ENCODE measurements around the gene ASB7.
"Not testable (repeated sequence)": the region's sequence is repeated elsewhere in the genome, so short reads cannot be mapped to it uniquely, and the experiment has no call there.

ASB7 gene

DNA sequence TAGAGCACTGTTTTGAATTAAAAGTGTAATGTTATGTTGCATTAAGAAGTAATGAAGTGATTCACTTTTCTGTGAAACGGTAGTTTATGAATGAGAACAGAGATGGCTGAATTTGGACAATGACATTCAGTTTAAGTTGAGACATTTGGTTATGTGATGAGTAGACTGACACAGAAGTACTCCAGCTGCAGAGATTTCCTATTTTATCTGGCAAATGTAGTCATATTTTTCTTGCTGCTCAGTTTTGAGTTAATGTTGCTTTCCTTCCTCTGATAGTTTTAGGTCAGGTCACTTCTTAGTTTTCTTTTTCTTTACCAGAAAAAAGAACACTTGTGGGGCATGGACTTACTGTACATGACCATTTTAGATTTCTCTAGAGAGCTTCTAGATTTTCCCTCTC is 51.2 kb downstream of the ASB7 start:
- FAIRE-seq = no peak

DNA sequence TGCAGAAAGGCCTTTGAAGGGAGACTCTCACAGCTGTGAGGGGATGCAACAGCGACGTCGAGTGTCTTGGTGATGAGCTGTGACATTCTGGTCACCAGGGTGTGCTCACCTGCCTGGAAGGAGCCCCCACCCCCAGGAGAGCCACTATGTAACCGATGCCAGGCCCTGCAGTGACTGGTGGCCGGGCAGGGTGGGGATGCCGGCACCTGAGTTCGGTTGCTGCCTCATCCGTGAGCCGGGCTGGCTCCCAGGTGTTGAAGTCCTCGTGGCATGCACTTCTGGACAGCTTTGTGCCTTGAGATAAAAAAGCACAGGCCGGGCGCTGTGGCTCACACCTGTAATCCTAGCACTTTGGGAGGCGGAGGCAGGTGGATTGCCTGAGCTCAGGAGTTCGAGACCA is 56.5 kb downstream of the ASB7 start:
- FAIRE-seq = no peak

DNA sequence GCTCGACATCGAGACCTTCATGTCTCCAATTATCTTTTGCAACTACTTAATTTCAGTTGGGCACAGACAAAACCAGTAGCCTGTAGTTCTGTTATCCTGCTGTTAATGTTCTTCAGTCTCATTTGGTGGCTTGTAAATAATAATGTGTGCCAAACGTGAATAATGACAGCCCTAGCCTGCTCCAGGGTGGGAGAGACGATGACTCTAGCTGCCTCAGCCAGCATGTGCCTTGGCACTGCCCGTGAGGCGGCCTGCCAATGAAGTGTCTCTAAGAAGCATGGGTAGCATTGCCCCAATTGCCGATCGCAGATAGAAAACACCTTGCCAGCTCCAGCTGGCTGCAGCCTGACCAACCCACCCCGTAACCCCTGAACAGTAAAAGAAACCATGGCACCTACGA is 58.8 kb downstream of the ASB7 start:
- FAIRE-seq = no peak

DNA sequence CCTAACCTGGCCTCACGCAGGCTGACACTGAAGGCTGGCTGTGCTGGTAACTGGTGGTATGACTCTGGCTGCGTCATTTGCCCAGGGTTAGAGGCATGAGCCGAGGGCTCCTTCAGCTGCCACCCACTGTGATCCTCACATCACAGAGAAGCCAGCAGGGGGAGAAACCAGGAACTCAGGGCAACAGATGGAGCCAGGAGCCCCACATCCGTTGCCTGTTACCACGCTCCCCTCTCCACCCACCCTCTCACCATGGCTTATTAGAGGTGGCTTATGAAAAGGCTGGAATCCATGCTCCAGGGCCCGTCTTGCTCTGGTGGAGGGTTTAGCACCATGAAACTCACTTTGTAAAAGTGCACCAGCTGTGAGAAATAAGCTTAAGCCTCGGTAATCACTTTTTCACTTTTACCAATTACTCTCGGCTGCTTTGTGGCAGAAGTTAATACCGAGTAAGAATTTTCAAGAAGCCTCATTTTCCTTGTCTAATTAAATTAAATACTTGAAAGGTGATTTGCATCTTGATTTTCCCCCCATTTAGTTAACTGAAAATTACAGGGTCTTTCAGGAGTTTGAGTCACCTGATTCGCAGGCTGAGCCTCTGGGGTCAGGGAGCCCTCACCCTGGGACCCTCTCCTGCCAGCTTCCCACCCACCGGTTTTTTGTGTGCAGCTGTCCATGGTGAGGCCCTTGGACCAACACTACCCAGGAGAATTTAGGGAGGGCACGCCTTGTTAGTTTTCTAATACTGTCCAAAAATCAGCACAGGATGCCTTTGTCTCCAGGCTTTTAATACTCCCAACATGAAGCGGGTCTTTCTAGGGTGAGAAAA is 60.9 kb downstream of the ASB7 start:
- FAIRE-seq = no peak

DNA sequence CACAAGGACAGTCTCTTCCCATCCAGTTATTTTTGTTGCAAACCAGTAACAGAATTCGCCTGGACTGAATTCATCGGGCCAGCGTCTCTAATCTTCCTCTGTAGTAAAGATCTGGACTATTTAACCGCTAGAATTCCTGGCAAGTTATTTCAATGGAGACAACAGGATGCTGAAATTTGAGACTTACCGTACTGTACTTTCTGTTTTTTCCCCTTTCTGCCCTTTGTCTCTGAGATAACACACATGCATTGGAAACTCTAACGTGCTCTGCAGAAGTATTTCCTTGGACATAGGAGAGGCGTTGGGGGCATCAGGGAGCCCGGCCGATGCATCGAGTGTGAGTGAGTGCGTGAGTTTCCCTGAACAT is 61.5 kb downstream of the ASB7 start:
- FAIRE-seq = no peak

DNA sequence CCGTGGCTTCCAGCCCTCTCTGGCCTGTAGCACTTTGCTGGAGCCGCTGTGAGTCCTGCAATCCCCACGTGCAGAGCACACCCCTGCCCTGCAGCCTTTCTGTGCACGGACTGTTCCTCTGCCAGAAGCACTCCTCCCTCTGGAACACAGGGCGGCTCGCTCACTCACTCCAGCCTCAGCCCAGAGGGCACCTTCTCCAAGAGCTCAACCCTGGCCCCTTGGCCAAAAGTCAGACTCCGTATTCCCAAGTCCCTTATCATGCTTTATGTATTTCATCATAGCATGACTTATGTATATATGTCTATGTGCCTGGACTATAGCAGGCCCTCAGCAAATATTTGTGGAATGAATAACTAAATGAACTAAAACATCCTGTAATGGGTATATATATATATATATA is 63.2 kb downstream of the ASB7 start:
- FAIRE-seq = no peak

DNA sequence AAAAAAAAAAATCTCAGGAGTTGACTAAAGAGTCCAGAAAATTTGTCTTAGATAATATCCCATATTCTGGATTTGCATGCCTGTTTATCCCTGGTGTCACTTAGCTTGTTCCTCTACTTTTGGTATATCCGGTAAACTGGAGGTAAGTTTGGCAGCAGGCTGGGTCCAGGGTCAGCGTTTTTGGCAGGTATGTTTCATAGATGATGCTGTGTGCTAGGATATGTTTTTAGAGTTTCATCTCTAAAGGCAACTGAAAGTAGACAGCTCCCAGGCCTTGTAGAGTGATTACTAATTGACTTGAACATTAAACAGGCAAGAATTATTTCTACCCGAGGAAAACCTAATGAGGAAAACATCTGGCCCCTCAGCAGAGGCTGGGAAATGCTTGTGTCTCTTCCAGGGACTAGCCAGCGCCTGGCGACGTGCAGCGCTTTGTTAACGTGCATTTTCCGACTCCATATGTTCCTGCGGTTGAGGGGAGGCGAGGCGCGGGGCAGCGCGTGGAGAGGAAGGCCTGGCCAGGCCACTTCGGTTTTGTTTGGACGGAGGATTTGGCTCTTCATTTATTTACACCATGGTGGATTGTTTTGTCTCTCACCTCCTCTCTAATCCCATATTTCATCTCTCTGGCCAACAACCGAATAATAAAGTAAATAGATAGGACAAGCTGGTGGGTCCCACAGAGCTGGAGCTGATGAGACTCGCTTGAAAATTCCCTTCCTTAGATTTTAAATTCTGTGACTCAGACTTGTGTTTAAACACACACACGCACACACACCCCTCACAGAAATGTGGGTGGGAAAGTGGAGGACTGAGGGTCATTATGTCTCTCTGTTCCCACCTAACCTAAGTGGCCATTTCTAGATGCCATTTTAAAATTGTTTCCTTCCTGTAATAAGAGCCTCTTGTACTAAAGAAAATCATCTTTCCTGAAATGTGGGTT is 65.3 kb downstream of the ASB7 start:
- no peak for FAIRE-seq

DNA sequence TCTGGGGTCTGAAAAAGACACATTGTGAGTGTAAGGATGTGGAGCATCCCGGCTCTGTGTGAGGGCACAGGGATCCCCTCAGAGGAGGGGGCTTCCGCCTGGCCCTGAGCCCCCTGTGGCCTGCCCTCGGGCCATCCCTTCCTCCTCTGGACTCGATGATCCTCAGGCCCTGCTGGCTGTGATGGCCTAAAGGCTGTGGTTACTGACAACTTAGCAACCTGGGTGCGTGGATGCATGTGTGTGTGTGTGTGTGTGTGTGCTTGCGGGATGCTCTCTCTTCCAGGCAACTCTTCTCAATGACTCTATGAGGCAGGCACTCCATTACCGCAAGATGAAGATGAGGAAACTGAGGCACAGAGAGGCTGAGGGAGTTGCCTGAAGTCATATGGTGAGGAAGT is 66.0 kb downstream of the ASB7 start:
- no peak for FAIRE-seq

DNA sequence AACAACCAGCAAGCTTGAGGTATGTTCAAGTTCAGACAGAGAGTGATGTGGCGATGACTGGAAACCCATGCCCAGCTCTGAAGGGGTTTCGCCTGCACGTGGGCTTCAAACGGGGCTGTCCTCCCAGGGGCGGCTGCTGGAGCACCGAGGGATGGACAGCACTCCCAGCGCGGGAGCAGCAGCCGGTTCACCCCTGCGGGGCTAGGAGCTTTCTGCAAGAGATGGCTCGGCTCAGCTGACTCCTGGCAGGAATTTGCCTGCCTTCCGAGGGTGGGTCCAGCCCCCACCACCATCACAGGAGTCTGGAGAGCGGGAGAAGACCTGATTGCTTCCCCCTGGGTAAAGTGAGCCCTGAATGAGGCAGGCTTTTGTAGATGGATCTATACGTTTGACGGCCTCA is 66.9 kb downstream of the ASB7 start:
- no peak for FAIRE-seq

DNA sequence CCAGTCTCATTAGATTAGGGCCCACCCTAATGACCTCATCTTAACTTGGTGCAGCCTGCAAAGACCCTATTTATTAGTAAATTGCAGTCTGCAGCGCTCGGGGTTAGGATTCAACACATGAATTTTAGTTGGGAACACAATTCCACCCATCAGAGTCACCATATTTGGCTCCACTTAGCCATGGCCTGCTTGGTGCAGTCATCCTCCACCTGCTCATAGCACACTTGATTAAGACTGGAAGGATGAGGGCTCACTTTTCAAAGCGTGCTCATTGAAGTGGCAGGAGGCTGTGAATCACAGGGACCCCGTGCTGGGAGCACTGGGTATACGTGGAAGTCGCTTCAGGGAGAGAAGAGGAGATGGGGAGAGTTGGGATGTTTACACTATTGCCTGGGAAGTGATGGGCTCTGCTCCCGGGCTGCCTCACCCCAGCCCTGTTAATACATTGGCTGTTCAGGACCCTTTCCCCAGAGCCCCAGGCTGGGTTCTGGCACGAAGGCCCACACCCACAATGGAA is 68.2 kb downstream of the ASB7 start:
- FAIRE-seq = no peak

DNA sequence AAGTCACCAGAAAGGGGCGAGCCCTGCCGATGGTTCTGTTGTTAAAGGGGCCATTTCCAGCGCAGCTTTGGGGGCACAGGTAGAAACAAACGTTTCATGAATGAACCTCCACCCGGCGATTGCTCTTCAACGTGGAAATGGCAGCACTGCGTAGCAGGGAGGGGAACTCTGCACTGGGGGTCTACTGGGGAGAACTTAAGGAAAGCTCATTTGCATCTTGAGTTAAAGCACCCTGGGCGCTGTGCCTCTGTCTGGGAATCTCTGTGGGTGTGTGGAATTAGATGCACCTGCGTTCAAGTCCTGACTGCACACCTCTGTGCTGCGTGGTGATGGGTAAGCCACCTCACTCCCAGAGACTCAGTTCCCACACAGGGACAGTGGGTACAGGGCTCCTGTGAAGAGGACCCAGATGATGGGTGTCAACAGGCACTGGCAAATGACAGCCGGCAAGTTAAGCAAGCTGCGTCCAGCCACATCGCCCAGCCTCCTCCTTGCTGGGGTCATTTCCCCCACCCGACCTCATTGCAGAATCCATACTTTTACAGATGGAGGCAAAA is 68.8 kb downstream of the ASB7 start:
- no peak for FAIRE-seq

DNA sequence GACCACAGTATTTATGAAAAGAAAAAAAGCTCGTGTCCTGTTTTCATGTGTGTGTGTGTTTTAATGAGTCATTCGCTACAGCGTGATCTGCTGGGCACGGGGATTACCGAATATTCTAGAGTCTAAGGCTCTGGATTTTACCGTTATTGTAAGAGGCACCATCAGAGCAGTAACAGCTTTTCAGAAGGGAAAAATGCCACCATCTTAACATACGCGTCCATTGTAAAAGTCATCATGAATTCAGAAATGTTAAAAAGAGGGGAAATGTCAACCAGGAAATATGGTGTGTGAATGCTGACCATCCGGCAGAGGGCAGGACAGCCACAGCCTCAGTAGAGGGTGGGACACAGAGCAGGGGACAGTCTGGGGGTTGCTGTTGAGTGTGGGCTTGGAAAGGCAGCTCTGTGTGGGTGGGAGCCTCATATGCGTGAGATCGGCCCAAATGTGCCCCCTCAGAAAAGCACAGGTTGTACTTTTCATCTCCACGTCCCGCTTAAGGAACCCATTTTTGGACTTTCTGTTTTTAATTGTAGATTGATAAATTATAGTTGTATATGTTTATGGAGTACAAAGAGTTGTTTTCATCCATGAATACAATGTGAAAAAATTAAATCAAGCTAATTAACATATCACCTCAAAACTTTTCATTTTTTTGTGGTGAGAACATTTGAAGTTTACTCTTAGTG is 69.6 kb downstream of the ASB7 start:
- no peak for FAIRE-seq

DNA sequence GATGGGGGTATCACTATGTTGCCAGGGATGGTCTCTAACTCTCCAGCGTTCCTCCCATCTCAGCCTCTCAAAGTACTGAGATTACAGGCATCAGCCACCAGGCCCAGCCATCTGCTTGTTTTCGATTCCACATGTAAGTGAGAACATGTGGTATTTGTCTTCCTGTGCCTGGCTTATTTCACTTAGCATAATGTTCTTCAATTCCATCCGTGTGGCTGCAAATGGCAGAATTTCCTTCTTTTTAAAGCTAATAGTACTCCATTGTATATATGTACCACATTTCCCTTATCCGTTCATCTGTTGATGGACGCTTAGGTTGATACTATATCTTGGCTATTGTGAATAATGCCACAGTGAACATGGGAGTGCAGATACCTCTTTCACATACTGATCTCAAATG is 70.6 kb downstream of the ASB7 start:
- no peak for FAIRE-seq

DNA sequence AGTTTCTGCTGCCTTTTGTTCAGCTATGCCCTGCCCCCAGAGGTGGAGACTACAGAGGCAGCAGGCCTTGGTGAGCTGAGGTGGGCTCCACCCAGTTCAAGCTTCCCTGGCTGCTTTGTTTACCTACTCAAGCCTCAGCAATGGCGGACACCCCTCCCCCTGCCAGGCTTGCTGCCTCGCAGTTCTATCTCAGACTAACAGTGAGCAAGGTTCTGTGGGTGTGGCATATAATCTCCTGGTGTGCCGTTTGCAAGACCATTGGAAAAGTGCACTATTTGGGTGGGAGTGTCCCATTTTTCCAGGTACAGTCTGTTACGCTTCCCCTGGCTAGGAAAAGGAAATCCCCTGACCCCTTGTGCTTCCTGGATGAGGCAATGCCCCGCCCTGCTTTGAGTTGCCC is 76.8 kb downstream of the ASB7 start:
- FAIRE-seq = not testable (repeated sequence)

DNA sequence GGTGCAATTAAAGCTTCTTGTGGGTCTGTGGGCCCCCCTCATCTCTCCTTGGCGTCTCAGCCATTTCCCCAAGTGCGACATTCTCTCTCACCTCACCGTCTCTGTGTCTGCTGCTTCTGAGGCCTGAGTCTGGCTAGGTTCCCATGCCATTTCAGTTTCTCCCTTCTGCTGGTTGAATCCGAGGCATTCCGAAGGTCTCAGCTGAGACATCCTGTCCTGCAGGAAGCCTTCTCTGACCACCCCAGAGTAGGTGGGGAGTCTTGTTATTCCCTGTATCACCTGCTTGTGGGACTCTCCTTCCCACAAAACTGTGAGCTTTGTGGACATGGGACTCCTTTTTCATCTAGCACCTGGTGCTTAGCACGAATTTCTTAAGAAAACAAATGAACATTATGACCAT is 78.3 kb downstream of the ASB7 start:
- no peak for FAIRE-seq

DNA sequence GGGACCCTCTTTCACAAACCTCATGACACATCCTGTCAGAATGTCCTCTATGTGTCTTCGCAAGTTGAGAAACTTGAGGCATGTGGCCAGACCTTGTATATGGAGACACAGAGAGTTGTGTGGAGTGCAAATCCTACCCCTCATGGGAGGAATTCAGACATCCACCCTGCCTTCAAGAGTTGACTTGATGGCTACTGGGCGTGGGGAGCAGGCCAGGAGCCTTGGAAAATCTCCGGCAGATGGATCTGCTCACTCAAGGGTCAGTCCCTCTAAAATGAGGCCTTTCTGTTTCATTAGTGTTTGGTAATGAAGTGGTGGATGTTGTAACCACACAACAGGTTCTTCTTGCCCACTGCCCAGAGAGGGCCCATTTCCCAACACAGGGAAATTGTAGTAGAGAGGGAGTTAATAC is 79.0 kb downstream of the ASB7 start:
- no peak for FAIRE-seq

DNA sequence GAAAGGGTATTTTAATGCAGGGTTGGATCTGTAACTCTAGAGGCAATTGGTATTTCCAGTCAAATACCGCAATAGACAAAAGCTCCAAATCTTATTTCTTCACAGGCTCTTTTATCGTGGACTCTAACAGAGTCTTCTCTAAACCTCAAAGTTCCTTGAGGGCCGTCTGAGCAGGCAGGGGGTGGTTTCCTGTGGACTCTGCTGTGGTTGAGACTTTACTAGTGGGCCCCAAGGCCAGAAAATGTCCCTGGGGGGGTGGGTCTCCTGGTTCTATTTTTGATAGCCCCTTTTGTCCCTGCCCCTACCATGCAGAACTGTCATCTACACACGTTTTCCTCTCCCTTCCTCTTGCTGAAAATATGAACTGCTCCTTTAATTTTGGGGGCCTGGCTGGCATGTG is 80.1 kb downstream of the ASB7 start:
- no peak for FAIRE-seq

DNA sequence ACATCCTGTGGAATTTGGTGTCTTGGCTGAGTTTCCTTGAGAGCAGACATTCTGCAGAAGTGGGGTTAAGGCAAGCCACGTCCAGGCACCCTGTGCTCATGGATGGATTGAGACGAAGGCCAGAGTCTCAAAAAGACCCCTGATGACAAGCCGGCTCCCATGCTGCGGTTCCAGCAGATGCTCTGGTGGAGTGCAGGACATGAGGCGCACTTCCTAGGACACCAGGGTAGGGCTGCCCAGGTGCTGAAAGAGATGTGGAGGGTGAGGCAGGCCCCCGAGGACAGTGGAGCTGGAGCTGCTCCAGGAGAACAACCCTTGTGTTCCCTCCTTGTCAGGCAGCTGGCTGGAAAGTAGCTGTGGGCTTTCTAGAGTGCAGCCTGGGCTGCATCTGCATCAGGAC is 81.0 kb downstream of the ASB7 start:
- no peak for FAIRE-seq

DNA sequence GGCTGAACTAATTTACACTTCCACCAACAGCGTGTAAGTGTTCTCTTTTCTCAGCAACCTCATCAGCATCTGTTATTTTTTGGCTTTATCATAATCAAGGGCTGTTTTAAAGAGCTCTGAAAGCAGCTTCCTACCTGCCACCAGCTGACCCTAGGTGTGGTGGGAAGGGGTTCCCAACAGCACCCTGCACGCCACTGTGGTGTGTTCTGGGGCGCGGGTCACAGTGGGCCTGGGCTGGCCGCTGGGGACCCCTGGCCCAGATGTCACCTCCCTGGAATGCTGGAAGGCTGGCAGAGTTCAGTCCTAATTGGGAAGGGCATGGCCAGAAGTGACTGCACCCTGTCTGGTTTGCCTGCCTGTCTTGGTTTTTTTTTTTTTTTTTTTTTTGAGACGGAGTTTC is 82.2 kb downstream of the ASB7 start:
- FAIRE-seq = no peak

DNA sequence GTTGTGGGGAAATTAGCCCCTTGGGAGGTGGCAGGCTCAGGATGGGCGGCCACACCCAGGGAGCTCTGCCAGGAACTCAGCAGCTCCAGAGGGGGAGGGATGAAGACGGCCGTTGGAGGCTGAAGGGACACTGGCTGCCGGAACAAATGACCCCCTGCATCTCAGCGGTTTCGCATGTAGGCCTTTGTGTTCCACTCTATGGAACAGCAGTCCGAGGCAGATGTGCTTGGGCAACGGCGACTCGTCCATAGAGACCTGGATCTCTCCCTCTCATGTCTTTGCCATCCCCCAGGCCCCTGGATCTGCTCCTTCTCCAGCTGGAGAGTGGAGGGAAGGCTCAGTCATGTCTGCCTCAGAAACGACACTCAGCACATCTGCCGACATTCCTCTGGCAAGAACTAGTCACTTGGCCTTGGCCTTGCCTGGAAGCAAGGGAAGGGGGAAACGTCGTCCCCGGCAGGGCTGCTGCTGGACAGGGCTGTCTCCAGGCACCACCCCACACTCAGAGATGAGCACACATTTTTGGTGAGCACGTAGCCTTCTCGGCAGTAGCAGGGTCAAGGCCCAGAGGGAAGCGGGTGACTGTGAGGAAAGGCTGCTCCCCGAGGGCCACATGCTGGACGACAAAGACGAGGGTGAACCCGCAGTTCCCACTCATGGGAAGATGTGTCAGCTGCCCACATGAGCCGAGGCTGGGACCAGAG is 83.8 kb downstream of the ASB7 start:
- FAIRE-seq = no peak

DNA sequence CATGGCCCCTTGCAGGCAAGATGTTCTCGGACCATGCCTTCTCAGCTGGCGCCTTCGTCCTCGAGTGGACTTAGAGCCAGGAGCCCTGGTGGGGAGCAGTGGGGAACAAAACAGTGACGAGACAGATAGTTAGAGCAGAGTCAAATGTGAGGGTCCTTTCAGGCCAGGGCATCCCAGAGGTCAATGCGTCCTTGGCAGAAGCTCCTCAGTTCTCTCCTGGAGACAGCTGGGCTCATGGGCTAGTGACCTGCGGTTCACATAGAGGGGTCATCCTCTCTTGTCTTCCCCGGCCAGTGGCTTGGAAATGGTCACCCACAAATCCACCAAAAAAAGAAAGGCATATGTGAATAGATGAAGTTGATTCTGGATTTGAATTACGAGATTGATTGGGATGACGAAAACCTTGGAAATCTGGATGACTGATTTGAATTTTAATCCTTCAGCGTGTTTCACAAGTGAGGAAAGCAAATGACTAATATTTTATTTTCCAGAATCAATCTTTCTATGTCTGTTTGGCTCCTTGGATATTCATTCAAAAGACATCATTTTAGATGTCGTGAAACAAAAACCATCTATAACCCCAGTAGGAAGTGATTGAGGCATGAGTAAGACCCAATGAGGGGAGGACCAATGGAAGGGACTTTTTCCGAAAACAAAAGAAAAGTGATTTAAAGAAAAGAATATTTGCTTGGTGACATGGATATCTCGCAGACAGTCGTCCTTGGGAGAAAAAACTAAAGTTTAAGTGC is 84.5 kb downstream of the ASB7 start:
- no peak for FAIRE-seq

All from A204.1 (cell line).